NCI-H510A treated with DMSO at 0.1 percent for 48 hours (cell line): ENCODE results near the gene MTMR10.

Source experiments
- DNase-seq: peaks from one replicate; lab custom pipeline; 2025; lab: John Stamatoyannopoulos, UW

Gene MTMR10

DNA sequence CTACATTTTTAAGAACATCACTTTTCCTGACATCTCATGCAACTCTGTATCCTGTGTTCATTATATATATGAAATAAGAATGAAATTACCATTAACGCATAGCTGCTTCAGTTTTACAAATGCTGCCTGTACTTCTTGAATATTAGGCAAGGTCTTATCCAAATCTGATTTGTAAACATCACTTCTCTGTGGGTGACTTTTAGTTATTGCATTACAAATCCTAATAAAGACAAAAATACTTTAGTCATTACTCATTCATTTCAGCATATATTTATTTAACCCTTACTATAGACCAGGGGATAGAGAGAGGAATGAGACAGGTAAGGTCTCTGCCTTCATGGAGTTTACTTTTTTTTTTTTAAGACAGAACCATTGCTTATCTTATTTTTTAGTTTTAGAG lies 36.8 kb downstream of the MTMR10 start:
- no peak for DNase-seq

DNA sequence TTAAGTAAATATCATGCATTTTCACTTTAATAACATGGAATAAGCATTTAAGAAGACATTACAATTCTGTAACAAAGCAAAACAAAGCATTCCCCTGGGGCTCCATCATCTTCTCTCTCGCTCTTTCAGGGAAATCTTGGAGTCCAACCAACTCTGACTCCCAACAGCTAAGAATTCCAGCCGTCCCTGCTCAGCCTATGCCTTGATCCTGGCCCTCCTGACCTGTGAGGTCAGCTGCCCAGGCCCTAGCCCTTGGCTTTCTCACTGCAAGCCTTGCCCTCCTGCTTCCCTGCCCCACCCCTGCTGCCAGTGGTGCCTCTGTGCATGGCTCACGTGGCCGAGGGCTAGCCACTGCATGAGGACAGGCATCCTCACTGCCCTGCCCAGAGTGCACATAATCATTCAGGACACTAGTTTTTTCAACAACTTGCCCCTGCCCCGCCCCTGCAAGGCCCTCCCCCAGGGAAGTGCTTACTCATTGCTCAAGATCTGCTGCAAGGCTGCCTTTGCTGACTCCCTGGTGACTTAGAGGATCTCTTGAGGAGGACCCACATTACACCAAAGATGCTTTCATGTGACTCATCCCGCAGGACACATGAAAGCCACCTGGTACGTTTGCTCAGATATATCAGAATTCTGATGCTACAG lies 37.6 kb downstream of the MTMR10 start:
- no peak for DNase-seq

DNA sequence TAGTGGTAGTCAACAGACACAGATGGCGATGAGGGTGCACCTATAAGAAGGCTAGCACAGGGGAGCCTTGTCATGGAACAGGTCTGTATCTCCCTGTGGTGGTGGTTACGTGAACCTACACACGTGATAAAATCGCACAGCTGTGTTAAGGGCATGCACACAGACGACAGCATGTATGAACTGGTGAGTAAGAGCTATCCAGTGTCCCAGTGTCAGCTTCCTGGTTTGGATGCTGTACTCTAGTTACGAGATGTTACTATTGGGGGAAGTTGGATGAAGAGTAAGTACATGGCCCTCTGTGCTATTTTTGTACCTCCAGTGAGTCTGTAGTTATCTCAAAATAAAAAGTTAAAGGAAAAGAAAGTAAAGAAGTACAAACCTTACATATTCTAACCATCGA lies 38.2 kb downstream of the MTMR10 start:
- DNase-seq, result no peak

DNA sequence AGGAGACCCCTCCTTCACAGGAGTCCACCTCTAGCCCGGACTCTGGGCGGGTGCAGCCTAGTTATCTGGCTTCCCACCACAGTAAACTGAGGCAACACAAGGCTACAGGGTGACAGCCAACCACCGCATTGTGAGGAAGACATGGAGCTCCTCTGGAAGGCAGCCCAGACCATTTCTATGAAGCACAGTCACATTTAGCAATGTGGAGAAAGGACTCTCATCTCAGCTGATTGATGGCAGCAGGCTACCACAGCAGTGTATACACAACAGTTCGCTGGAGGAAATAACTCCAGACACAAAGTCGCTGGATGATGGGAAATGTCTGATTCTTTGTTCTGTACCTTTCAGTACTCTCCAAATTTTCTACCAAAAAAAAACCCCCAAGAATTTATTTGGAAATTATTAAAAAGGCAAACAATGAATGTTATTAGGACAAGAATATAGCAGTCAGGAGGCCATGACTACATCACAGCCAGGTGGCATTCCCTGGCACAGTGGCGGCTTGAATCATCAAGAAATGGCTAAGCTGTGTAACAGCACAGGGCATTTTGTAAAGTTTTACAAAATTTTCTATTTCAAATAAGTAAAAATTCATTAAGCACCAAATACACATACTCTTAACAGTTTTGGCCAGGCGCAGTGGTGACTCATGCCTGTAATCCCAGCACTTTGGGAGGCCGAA lies 47.6 kb downstream of the MTMR10 start:
- DNase-seq, result no peak

GRCh38 chr15:30941520-30941919 lies 49.9 kb downstream of the MTMR10 start:
- DNase-seq, result no peak

GRCh38 chr15:30940359-30940758 lies 51.1 kb downstream of the MTMR10 start:
- DNase-seq, result no peak

DNA sequence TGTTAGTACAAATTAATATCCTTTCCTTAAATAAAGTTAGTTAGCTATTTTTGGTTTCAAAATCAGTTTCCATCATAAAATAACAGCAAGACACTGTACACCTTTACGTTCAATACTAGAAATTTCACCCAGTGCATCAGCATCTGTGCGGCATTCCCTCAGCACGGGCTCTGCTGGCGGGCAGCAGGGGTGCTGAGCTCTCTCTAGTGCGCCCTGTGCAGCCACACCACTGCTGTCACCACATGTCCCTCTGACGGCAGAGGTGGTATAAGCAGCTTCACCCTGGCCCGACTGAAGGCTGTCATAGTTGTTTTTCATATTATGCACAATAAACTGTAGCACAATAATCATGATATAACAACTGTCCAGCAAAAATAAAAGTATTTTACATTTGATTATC lies 52.3 kb downstream of the MTMR10 start:
- no peak for DNase-seq

GRCh38 chr15:30933293-30933692 lies 58.1 kb downstream of the MTMR10 start:
- DNase-seq, result no peak

DNA sequence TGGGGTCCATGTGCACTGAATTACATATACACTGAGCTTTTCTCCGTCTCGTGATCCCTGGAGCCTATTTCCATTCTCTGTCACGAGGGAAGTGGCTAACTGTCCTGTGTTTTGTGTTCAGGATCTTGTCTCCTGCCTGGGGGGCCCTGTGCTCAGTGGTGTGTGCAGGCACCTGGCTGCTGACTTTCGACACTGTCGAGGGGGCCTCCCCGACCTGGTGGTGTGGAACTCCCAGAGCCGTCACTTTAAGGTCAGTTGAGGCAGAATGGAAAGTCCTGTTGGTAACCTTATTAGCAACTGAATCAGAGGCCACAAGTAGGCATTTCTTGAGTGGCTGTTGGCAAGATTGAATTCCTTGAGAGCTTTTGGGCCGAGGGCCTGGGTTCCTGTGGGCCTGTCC lies 61.0 kb downstream of the MTMR10 start:
- no peak for DNase-seq

DNA sequence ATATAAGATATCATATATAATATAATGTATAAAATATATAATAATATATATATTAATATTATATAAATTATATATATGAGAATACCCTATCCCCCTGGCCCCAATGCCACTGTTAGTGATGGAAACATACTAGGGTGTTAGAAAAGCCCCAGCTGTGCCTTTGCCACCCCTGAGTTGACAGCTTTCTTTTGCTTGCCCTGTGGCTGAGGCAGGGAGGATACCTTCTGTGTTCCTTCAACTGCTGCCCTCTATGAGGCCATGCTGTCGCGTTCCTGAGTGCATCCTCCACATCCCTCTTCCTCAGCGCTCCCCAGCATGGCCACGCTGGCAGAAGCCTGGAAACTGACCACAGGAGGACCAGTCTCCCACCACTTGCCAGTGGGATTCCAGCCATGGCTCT lies 61.4 kb downstream of the MTMR10 start:
- no peak for DNase-seq

DNA sequence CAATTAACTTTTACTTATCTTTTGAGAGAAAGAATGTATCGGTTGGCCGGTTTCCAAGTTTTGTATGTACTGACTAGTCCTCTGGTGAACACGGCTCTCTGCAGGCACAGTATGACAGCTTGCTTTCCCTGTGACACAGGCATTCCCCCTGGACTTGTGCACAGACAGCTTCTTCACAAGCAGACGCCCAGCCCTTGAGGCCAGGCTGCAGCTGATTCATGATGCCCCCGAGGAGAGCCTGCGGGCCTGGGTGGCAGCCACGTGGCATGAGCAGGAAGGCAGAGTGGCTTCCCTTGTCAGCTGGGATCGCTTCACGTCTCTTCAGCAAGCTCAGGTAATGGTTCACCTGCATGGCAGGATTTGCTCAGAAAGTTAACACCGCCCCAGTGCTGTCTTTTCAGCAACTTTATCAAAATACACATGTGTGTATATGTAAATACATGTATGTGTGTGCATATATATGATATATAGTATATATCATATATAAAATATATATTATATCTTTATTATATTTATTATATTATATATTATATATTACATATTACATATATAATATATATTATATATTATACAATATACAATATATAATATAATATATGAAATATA lies 62.3 kb downstream of the MTMR10 start:
- peak; percentile 42 for DNase-seq

DNA sequence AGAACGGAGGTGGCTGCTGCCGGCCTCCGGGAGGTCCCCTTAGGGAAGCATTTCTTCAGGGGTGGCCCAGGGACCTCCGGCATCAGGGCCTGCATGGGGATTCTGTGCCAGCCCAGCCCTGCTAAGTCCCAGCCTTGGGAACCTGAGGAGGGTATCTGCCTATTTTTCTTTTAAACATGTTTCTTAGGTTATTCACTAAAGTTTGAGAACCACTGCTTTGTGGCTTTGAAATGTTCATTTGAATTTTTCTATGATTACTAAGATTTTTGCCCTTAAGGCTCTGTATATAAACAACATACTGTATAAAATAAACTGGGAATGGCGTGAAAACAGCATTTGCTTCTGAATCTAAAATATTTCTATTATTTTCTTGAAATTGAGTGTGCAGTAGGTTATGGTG lies 63.4 kb downstream of the MTMR10 start:
- no peak for DNase-seq

GRCh38 chr15:30927148-30927761 lies 64.2 kb downstream of the MTMR10 start:
- no peak for DNase-seq

GRCh38 chr15:30926161-30926560 lies 65.3 kb downstream of the MTMR10 start:
- no peak for DNase-seq

- DNase-seq, result no peak
These were observed 65.7 kb downstream of the MTMR10 start for GRCh38 chr15:30925686-30926085.

DNA sequence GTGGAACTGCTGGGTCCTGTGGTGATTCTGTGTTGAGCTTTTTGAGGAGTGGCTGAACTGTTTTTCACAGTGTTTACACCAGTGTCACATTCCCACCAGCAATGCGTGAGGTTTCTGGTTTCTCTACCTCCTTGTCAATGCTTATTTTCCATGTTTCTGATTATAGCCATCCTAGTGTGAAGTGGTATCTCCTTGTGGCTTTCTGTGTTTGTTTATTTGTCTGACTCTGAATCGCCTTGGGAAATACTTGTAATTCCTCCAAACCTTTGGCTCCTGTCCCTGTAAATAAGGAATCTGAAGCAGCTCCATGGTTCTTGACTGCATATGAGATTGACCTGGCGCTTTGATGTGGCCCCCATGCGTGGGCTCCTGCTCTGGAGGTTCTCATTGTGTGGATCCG lies 67.1 kb downstream of the MTMR10 start:
- DNase-seq, result no peak

GRCh38 chr15:30923429-30923828 lies 68.0 kb downstream of the MTMR10 start:
- DNase-seq, result no peak

DNA sequence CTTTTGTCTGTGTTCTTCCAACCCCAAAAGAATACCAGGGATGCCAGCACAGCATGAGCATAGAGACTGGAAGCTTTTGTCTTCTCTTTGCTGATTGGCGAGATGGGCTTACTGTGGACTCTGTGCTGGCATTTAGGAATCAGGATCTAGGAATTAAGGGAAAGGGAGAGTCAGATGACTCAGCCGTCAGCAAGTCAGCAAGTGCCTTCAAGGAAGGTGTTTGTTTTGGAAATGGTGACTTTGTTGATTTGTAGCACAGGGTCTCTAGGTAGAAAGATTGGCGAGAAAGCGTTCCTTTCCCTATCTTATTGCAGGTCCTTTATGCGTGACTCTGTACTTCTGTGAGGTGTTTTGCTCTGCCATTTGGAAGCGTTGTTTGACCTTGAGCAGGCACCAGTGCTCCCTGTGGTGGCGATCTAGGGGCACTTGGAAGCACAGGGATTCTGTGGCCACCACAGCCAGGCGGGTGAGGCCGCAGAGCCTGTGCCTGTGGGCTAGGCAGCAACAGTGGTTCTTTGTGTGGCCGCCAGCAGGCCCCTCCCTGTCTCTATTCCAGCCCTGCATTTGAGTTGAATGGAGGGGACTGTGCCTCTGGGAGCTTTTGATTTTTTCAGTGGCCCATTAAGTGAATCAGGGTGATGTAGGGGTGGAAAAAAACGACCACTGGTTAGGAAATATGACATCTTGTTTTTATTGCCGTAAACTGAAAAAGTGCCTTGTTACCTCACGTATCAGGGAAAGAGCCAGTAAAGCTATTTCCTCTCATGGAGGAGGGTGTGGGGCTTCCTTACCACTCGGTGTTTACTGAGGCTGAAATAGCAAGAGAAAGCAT lies 68.7 kb downstream of the MTMR10 start:
- DNase-seq, result no peak

DNA sequence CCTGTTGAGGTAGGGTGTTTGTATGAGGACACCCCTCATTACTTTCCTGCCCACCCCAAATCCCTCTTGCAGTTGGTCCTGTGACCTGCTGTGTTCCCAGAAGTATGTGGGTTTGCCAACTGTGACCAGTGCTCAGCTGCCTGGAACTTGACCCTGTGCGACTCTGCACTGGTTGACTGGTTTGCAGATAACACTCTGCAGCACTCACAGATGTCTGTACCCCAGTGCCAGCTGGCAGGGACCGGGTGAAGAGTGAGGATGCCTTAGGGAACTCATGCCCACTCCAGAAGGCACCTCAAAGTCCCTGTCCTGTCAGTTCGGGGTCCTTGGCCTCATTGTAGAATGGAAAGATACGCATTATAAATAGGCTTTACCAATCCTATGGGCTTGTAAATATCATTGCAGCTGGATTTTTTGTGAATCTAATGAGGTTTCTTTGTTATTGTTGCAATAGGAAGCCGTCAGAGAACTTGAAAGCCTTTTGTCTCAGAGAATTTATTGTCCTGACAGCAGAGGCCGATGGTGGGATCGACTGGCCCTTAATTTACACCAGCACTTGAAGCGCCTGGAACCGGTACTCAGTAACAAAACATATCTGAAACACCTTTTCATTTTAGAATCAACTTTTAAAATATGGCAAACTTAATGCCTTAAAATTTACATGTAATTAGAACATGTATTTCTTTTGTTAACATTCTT lies 69.5 kb downstream of the MTMR10 start:
- no peak for DNase-seq

DNA sequence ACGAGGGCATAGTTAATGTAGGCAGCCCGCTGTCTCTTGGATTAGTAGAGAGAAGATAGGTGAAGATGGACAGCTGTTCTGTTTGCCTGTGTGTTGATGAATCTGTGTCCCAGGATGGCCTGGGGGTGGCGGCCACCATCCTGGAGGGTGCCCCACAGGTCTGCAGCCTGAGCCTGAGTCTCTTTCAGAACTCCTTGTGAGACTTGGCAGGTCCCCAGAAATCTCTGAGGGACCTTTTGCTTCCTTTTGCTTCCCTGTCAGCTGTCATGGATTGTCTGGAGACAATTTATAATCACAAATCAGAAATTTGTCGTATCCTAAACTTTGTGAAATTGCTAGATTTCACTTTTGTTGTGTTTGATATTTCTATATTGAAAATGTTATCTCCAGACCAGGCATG lies 70.3 kb downstream of the MTMR10 start:
- DNase-seq, result no peak

DNA sequence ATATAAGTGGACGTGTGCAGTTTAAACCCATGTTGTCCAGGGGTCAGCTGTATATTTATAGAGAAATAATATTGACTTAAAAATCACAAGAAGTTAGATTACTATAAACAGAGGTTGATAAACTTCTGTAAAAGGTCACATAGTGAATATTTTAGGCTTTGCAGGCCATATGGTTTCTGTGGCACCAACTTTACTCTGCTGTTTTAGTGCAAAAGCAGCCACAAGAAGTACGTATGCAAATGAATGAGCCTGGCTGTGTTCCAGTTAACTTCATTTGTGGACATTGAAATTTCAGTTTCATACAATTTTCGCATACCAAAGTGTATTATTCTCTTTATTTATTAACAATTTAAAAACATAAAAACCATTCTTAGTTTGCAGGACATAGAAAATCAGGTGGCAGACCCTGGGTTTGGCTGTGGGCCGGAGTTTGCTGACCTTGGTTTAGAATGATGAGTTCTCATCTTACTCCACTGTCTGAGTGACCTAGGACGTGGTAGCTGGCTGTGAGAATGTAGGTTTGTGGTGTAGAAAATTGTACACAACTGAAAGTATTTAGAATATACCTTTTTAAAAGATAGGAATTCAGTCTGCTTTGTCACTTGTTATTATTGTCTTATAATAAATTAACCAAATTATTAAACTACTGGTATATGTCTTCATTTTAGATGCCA lies 71.4 kb downstream of the MTMR10 start:
- DNase-seq, result no peak
